Mesenteric fat pad (tissue), 1 donor: Measurements from ENCODE around the gene PTPN6. TPM values are rescaled to one million over a fixed set of nuclear protein-coding genes. Genes with fewer than 3 reads are reported as not detected.

Experiments used
- DNase-seq: peaks from one replicate; pipeline ENCODE4 v3.0.0-alpha.2; 2020; ENCODE audit warnings: low spot score
- total RNA-seq: library from RNA; stranded (reverse); fragmentation: NEBNext Ultra II Directional; extraction: Animal tissue kit (Norgen Biotek cat#: 25700); gene quantifications from one replicate; pipeline ENCODE4 v1.2.1, GENCODE V29; 2021
- donor health status: DM: yes; HTN: yes; CAD: no.

The PTPN6 gene
- total RNA-seq, 1 donor from 2014 or later, result 47.2 TPM

DNA sequence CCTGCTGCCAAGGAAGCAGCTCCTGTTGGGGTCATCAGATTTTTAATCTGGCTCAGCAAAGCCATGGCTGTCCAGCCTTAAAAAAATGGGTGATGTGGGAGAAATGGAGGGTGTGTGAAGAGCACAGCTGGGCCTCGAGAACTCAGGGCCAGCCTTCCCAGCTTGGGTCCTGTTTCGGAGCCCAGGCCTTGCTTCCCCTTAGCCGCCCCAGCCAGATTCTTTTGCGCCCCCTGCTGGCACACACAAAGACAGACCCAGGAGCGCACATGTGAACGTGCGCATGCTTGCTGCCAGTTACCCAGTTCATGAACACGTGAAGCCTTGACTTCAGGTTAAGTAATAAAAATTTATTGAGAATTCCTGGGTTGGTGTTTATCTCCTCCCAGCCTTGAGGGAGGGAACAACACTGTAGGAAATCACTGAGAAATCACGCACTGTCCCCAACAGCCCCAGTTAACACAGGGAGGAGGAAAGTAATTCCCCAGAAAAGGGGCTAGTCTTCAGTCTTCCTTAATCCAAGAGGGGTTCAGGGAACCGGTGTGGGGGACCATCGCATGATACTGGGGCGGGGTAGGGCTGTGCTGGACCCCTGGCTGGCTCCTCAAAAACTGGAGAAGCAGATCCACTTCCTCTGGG, 14.0 kb downstream of the PTPN6 start:
- no peak for DNase-seq

- no peak for DNase-seq
Measured at GRCh38 chr12:6965714-6966113, 14.6 kb downstream of the PTPN6 start.

DNA sequence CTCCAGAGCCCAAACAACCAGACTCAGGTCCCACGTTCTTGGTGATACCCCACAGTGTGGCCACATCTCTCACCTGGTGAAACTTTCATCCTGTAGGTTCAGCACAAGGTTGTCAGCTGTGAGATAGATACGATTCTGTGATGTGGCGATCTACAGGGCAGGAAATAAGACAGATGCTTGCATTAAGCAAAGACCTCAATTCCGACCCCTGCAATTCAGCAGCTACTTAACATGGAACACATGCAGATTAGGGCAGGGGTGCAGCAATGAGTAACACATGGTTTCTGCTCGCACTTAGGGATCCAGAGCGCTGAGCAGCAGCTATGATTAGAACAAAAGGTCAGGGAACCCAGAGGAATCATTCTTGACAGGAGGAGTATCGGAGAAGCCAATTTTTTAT, 15.2 kb downstream of the PTPN6 start:
- DNase-seq, result no peak

DNA sequence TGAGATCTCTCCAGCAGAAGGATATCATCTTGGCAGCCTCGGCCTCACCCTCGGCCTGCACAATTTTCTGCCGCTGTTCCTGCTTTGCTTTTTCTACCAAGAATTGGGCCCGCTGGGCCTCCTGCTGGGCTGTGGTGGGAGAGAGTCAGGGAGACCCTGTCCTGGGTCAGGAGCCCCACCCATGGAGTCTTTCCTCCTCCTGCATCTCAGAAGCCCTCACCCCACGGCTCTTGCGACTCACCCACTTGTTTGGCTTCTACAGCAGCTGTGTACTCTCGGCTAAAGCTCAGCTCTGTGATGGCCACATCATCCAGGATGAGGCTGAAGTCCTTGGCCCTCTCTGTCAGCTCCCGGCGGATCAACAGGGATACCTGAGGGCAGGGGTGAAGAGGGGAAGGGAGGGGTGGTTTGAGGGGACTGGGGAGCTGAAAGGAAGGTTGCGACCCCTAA, 16.5 kb downstream of the PTPN6 start:
- DNase-seq, result no peak

DNA sequence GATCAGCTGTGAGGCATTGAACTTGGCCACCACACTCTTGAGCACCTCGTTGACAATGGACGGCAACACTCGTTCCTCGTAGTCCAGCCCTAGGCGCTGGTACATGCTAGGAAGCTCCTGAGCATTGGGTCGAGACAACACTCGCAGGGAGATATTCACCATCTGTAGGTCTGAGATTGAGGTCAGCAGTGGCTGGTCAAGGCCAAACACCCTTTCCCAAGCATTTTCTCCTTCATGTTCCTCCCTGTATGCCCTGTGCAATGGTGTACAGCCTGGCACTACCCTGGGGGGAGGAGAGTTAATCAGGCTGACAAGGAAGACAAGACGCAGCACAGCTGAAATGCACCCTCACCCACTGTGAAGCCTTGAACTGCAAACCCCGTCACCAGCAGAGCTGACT, 17.3 kb downstream of the PTPN6 start:
- no peak for DNase-seq

- DNase-seq, result no peak
Measured at GRCh38 chr12:6970096-6970527, 19.0 kb downstream of the PTPN6 start.

GRCh38 chr12:6974180-6974579, 23.0 kb downstream of the PTPN6 start:
- peak; percentile 51 for DNase-seq

GRCh38 chr12:6975297-6976032, 24.3 kb downstream of the PTPN6 start:
- DNase-seq, result no peak

GRCh38 chr12:6977653-6978052, 26.5 kb downstream of the PTPN6 start:
- DNase-seq, result peak; percentile 49

DNA sequence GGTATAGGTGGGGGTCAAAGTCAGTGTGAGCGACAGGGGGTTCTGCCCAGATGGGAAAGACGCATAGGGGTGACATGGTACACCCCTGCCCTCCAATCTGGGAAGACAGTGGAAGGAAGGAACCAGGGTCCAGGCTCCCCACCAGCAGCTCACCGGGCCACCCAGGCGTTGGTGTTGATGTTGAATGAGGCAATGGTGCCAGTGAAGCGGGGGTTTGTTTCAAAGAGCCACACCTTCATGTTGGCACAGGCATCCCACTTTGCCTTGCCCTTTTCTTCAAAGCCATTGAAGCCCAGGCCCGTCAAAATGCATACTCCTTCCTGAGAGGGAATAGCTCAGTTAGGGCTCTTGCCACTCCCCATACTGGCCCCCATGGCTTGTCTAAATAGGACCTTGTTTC, 27.0 kb downstream of the PTPN6 start:
- DNase-seq, result peak; percentile 53

GRCh38 chr12:6978611-6979011, 27.5 kb downstream of the PTPN6 start:
- DNase-seq, result no peak

DNA sequence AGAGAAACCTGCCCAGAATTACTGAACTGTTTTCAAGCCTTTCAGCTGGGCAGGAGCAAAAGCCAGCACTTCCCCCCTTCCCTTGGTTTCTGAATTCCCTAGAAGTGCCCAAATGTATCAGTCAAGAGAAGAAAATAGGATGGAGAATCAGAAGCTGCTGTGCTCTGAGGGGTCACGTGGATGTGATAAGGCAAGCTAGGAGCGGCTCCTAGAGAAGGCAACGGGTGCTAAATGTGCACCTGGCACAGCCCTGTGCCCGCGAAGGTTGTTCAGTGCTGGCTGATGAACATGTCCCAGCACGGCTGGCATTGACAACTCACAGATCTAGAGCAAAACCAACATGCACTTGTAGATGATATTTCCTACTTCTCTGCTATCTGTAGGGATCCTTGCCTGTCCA, 27.9 kb downstream of the PTPN6 start:
- peak; percentile 55 for DNase-seq

DNA sequence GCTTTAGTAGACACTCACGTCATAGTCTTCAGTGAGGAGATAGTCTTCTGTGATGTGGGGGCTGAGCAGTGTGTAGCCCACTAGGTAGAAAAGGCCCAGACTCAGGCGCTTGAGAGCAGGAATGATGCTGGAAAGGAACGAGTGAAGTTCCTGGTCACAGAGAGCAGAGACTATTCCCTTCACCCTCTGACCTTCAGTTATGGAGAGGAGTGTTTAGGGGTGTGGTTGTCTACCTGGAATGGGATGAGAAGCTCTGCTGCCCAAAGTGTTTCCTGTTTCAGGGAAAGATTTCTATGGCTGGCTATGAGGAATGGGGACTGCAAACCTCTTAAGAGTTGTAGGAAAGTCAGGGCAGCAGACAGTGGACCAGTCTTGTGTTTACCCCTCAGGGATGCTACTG, 28.3 kb downstream of the PTPN6 start:
- no peak for DNase-seq

- DNase-seq, result no peak
Measured at GRCh38 chr12:6980075-6980474, 28.9 kb downstream of the PTPN6 start.

DNA sequence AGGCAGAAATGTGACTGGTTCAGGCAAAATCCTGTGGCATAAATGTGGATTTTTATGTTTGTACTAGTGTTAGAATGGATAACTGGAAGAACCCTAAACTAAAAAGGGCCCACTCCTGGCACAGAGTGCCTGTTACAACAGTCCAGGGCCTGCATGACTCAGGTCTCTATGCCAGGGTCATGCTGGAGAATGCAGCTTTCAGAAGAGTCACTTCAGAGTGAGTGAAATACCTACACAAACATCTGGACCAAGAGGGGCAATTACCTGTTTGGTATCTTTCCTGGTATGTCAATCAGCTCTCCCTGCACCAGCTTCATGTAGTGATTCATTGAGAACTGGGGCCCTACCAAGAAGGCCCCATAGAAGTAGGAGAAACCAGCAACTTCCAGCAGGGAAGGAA, 29.6 kb downstream of the PTPN6 start:
- no peak for DNase-seq

DNA sequence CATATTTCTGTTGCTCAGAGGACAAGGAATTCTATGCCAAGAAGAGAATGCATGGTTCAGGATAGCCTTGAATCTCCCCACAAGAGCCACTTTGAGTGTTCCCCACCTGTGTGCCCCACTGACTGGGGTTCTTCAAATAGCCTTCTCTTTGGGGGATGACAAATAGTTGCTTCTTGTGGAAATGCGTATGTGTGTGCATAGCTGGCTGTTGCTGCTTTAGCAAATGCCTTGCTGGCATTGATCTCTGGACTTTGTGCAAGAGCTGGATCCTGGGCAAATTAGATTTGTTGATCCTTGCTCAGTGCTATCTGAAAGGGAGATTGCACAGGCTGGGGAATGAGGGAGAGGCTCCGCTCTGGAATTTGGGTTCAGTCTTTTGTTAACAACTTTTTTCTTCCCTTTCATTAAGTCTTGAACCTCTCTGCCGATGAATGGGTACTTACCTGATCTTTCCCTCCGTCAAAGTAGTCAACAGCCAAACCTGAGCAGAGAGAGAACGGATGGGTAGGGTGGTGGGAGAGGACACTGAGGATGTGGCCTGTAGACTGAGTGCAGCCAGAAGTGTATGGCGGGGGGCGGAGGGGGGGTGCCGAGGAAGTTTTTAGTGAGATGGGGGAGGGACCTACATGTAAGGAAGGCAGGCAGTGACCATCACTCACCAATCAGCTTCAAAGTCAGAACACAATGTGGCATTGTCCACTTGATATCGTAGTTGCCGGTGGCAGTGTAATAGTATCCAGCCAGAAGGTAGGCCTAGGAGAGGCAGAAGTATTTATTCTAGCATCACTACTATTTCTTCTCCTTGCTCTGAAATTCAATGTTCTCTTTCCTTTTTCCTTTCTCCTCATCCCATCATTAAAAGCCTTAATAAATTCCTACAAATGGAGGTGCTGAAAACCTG, 30.2 kb downstream of the PTPN6 start:
- no peak for DNase-seq

- no peak for DNase-seq
Measured at GRCh38 chr12:6982532-6982931, 31.4 kb downstream of the PTPN6 start.

DNA sequence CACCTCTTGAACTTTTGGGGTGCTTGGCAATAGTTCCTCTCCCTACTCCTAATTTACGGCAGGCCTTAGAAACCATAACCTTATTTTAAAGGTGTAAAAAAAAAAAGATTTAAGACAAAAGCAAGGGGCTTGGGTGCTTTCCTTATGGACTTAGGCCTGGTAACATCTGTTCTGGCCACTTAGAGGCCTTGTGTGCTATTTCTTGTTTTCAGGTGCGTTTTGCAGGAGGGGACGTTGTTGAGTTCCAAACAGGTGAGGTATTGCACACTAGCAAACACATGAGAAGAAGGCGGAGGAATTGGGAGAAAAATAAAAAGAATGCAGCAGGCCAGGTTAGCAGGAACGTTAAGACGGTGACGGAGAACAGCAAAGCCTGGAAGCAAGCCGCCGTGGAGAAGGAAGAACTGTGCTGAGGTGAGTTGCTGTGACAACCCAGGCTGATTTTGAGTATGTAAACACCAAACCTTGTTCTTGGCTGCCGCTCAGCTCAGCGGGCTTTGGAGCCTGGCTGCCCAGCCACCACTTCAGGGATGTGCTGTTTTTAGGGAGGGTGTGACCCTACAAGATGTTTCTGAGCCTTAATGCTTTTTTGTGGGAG, 36.9 kb downstream of the PTPN6 start:
- no peak for DNase-seq

DNA sequence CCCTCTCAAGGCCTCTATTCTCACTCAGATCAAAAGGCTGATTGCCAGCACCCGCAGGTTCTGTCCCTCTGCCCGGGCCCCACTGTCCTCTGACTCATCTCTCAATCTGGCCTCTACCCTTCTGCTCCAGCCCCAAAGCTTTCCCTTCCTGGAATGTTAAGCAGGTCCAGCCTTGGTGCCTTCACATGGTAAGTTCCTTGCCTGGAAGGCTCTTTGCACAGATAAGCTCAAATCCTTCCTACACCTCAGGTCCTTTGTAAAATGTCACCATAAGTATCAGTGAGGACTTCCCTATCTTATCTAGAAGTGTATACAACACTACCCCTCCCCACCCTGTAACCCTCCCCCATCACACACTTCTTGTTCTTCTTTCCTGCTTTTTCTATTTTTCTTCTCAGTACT, 44.9 kb downstream of the PTPN6 start:
- DNase-seq, result no peak

GRCh38 chr12:6998715-6999451, 47.7 kb downstream of the PTPN6 start:
- no peak for DNase-seq
